Mucosa of descending colon (tissue), 3 donors: ENCODE results near the gene TAPBPL. TPM values are rescaled to one million over a fixed set of nuclear protein-coding genes. Genes with fewer than 3 reads are reported as not detected.
"Not testable (repeated sequence)": the region's sequence is repeated elsewhere in the genome, so short reads cannot be mapped to it uniquely, and the experiment has no call there.

Experiments
- ATAC-seq: fragments of 200-7000 bp; cut with Tn5 transposase; one replicate; pipeline ENCODE4 v1.9.1; 2020; ENCODE audit warnings: mild to moderate bottlenecking, moderate library complexity
- DNase-seq, 3 donors: peaks; one replicate each; pipeline ENCODE4 v3.0.0-alpha.2; 2020
- H3K36me3 ChIP-seq: fragments of 200-600 bp; one replicate; pipeline ENCODE4 v1.8.0; 2021; ENCODE audit warnings: low read depth, mild to moderate bottlenecking
- H3K4me1 ChIP-seq: fragments of 200-600 bp; one replicate; pipeline ENCODE4 v1.8.0; 2021; ENCODE audit warnings: low read depth, mild to moderate bottlenecking
- H3K4me3 ChIP-seq: fragments of 200-600 bp; one replicate; pipeline ENCODE4 v1.8.0; 2021; ENCODE audit warnings: mild to moderate bottlenecking
- H3K9me3 ChIP-seq: fragments of 200-600 bp; one replicate; pipeline ENCODE4 v1.8.0; 2021; ENCODE audit warnings: mild to moderate bottlenecking
- intact Hi-C, 2 donors: fragments of 100-400 bp; cut with DNase I in 1 of 2; cut with micrococcal nuclease in 1 of 2; formaldehyde crosslinking; loops; one replicate each; pipeline versions ENCODE4 v1.11.0 to v1.11.1; 2022; cut with DNase I, micrococcal nuclease
- total RNA-seq, 3 donors: library from RNA; stranded (reverse); fragmentation: NEBNext Ultra II Directional in 2 of 3; extraction: Animal tissue kit (Norgen Biotek cat#: 25700) in 2 of 3; gene quantifications; one replicate each; pipeline versions ENCODE4 v1.2.1 to v1.2.4, GENCODE V29; 2021 to 2023
- TF ChIP-seq, protein P1 (sequence below): fragments of 200-600 bp; IDR thresholded peaks from one replicate; pipeline ENCODE4 v1.8.0; 2022; ENCODE audit warnings: antibody characterized with exemption, mild to moderate bottlenecking
- donor health status: DM: no; HTN: no; CAD: no; lungs with moderate emphysema.
- donor health status: DM: no; HTN: no; CAD: no.
- donor health status: DM: no; HTN: yes; CAD: no.

The TAPBPL gene
- total RNA-seq, 3 donors from 2014 or later = 40.9 to 107 (median 72.0) TPM

DNA sequence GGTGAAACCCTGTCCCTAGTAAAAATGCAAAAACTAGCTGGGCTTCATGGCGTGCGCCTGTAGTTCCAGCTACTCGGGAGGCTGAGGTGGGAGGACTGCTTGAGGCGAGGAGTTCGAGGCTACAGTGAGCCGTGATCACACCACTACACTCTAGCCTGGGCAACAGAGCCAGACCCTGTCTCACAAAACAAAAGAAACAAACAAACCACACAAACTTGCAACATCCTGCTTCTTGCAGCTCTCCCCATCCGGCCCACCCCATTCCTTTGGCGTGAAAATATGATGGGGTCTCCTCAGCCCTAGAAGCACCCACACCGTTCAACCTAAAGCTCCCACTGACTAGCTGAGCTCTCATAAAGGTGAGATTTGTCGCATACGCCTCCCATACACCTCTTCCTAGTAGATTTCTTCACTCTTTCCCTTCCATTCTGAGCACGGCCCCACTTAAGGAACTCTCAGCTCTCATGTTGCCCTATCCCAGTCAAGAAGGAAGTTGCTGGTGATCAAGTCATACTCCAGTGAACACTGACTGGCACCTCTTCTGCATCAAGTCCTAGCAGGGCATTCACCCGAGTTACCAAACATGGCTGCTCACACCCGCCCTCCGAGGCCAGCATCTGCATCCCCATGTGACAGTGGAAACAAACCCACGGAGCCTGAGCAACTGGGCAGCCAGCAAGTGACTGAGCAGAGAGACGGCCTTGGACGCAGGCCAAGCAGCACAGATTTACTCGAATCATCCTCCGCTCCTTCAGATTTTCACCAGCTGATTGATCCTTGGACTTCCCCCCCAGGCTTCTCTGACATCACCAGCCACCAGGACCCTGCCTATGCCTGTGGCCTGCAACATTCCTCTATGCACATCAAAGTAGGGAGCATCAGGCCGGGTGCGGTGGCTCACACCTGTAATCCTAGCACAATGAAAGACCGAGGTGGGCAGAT is 26.0 kb upstream of the TAPBPL start:
- Histone ChIP-seq H3K4me3 (no peak overlapping the region), H3K4me1 (peaks cover 9% of the 10 kb centered on the region), H3K36me3 (no peaks in the 10 kb centered on the region), H3K9me3 (no peaks in the 10 kb centered on the region)
- intact Hi-C loops = loop anchor here in 1 of 2 donors (5.0 kb wide), 1 partner anchor 36 kb away; no protein-coding TSS in a partner anchor
- ATAC-seq (no peak), DNase-seq (no peak)
- TF ChIP-seq, protein P1, sequence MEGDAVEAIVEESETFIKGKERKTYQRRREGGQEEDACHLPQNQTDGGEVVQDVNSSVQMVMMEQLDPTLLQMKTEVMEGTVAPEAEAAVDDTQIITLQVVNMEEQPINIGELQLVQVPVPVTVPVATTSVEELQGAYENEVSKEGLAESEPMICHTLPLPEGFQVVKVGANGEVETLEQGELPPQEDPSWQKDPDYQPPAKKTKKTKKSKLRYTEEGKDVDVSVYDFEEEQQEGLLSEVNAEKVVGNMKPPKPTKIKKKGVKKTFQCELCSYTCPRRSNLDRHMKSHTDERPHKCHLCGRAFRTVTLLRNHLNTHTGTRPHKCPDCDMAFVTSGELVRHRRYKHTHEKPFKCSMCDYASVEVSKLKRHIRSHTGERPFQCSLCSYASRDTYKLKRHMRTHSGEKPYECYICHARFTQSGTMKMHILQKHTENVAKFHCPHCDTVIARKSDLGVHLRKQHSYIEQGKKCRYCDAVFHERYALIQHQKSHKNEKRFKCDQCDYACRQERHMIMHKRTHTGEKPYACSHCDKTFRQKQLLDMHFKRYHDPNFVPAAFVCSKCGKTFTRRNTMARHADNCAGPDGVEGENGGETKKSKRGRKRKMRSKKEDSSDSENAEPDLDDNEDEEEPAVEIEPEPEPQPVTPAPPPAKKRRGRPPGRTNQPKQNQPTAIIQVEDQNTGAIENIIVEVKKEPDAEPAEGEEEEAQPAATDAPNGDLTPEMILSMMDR = no peak

DNA sequence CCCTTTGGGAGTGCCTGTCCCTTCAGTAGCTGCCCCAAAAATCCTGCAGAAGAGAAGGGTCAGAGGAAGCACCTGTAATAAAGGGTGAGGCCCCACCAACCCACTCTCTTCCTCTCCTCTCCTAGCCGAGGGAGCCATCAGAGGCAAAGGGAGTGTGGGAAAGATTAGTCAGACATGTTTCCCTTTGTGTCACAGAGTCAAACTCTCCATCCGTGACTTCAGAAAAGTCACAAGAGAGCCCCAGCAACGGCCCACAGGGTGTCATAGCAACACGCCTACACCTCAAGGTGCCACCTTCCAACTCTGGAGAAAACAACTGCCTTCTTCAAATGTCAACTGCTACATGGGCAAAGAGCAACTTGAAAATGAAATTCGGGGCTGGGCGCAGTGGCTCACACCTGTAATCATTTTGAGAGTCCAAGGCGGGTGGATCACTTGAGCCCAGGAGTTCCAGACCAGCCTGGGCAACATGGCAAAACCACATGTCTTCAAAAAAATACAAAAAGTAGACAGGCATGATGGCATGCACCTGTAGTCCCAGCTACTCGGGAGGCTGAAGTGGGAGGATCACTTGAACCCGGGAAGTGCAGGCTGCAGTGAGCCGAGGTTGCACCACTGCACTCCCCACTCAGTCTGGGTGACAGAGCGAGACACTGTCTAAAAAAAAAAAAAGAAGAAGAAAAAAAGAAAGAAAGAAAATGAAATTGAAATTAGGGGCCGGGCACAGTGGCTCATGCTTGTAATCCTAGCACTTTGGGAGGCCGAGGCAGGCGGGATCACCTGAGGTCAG is 24.8 kb upstream of the TAPBPL start:
- no peaks in the 10 kb centered on the region for H3K36me3 ChIP-seq
- H3K9me3 ChIP-seq = no peaks in the 10 kb centered on the region
- ATAC-seq = peak; percentile 46
- intact Hi-C loops = loop anchor here in 1 of 2 donors (5.0 kb wide), 1 partner anchor 35 kb away; no protein-coding TSS in a partner anchor
- H3K4me1 ChIP-seq = peaks cover 15% of the 10 kb centered on the region
- TF ChIP-seq, protein P1 = no peak
- DNase-seq = peak in 2 of 3 donors; percentile 36 to 80
- no peak overlapping the region for H3K4me3 ChIP-seq

DNA sequence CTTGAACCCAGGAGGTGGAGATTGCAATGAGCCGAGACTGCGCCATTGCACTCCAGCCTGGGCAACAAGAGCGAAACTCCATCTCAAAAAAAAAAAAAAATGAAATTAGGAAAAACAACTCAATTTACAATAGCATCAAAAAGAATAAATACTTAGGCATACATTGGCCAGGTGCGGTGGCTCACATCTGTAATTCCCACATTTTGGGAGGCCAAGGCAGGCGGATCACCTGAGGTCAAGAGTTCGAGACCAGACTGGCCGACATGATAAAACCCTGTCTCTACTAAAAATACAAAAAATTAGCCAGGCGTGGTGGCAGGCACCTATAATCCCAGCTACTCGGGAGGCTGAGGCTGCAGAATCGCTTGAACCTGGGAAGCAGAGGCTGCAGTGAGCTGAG is 24.0 kb upstream of the TAPBPL start:
- intact Hi-C loops = loop anchor here in 1 of 2 donors (5.0 kb wide), 1 partner anchor 35 kb away; no protein-coding TSS in a partner anchor
- DNase-seq, ATAC-seq, H3K4me3 ChIP-seq, H3K9me3 ChIP-seq, H3K36me3 ChIP-seq: not testable (repeated sequence)
- peaks cover 15% of the 10 kb centered on the region for H3K4me1 ChIP-seq

DNA sequence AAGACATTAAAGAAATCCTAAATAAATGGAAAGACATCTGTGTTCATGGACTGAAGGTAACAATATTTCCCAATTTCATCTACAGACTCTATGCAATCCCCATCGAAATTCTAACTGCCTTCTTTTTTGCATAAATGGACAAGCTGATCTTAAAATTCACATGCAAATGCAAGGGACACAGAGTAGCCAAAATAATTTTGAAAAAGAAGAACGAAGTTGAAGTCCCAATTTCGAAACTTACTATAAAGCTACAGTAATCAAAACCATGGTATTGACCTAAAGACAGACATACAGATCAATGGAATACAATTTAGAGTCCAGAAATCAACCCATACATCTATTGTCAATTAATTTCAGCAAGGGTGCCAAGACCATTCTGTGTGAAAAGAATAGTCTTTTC is 23.5 kb upstream of the TAPBPL start:
- Histone ChIP-seq H3K36me3 (no peaks in the 10 kb centered on the region), H3K4me3 (no peak overlapping the region), H3K9me3 (no peaks in the 10 kb centered on the region), H3K4me1 (peaks cover 14% of the 10 kb centered on the region)
- ATAC-seq = no peak
- no peak for DNase-seq
- TF ChIP-seq, protein P1 = no peak
- intact Hi-C loops = loop anchor here in 1 of 2 donors (5.0 kb wide), 1 partner anchor 34 kb away; no protein-coding TSS in a partner anchor

DNA sequence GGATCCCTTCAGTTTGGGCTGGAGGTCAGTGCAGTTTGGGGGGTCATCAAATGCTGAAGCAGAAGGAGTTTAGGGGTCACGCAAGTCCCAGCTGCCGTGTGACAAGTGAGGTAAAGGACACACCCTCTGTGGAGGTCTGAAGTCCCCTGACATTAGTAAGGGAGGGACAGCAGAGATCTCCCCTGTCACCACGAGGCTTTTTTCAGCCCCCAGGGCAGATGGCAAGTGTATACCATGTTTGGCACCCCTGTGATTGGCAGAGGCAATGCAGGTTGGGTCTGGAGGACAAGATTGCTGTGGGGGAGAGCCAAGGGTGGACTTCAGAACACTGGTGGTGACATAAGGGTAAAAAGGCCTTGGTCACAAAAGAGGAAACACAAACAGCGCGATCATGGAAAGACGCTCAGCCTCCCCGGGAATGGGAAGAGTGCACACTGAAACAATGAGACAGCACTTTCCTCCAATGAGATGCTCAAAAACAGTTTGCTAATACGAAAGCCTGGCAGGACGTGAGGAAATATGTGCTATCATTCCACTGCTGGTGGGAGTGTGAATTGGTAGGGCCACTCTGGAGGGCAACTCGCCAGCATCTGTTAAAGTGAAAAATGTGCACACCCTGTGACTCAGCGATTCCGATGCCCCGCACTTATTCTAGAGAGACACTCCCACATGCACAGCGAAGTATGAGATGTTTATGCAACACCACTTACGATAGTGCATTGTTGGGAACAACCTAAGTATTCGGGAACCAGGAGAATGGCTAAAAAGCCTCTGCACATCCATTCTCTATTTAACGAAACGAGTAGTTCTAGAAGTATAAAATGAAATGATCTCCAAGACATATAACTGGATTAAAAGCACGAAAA is 21.5 kb upstream of the TAPBPL start:
- peak; percentile 71 to 81 (median 80) for DNase-seq
- Histone ChIP-seq H3K4me3 (no peak overlapping the region), H3K4me1 (peaks cover 9% of the 10 kb centered on the region), H3K9me3 (no peaks in the 10 kb centered on the region), H3K36me3 (no peaks in the 10 kb centered on the region)
- ATAC-seq = peak; percentile 85
- TF ChIP-seq, protein P1 = no peak
- intact Hi-C loops = no loop called here
